ENCODE results near the gene BPIFB2.

DNA sequence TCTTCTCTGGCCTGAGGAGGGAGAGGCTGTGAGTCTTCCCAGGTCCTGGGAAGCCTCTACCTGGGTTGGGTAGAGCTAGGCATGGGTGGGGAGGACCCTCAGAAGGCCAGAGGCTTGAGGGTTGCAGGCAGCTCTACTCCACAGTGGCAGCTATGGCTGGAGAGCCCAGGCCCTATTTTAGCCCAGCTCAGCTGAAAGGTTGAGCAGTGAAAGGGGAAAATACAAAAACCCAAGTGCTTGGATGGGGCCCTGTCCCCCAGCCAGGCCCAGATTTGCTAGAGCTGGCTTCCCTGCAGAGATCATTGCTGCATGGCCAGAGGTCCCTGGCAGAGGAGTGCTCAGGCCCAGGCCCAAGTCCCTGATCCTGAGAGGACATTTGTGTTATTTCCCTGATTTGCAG, 48.9 kb upstream of the BPIFB2 start:
- TF ChIP-seq EZH2 (IDR thresholded peaks at IDR 0.05; ENCODE audit: borderline replicate concordance, low read depth, low read length, severe bottlenecking) (no peak), MYC (IDR thresholded peaks at IDR 0.05; ENCODE audit: low read depth, low read length) (no peak), JUN (IDR thresholded peaks at IDR 0.05; ENCODE audit: borderline replicate concordance, insufficient read depth, insufficient read length, low read depth) (no peak), POLR2A (IDR thresholded peaks at IDR 0.05; ENCODE audit: low read depth, low read length) (no peak), POLR2AphosphoS5 (IDR thresholded peaks at IDR 0.05; ENCODE audit: insufficient read depth, low read depth, low read length) (no peak), FOS (IDR thresholded peaks at IDR 0.05; ENCODE audit: borderline replicate concordance, insufficient read depth, low read length) (no peak), GATA2 (IDR thresholded peaks at IDR 0.05; ENCODE audit: insufficient read depth, insufficient read length, low read depth, low read length) (no peak)
- TF ChIP-seq, protein P1, sequence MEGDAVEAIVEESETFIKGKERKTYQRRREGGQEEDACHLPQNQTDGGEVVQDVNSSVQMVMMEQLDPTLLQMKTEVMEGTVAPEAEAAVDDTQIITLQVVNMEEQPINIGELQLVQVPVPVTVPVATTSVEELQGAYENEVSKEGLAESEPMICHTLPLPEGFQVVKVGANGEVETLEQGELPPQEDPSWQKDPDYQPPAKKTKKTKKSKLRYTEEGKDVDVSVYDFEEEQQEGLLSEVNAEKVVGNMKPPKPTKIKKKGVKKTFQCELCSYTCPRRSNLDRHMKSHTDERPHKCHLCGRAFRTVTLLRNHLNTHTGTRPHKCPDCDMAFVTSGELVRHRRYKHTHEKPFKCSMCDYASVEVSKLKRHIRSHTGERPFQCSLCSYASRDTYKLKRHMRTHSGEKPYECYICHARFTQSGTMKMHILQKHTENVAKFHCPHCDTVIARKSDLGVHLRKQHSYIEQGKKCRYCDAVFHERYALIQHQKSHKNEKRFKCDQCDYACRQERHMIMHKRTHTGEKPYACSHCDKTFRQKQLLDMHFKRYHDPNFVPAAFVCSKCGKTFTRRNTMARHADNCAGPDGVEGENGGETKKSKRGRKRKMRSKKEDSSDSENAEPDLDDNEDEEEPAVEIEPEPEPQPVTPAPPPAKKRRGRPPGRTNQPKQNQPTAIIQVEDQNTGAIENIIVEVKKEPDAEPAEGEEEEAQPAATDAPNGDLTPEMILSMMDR (IDR thresholded peaks at IDR 0.05; ENCODE audit: extremely low read depth in 1 of 2, insufficient read depth in 1 of 2, low read depth in 1 of 2, low read length in 2 of 2), result no peak
- TF ChIP-seq, protein P2, sequence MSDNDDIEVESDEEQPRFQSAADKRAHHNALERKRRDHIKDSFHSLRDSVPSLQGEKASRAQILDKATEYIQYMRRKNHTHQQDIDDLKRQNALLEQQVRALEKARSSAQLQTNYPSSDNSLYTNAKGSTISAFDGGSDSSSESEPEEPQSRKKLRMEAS (IDR thresholded peaks at IDR 0.05; ENCODE audit: insufficient read depth, insufficient read length), result no peak

All from endothelial cell of umbilical vein (primary cell).